H9 (cell line): Measurements from ENCODE around the gene CDH4. TPM values are rescaled to one million over a fixed set of nuclear protein-coding genes. Genes with fewer than 3 reads are reported as not detected.

ENCODE experiments used
- DNase-seq: peaks from one replicate; pipeline ENCODE4 v3.0.0-alpha.2; 2017
- H2AFZ ChIP-seq: one replicate; pipeline ENCODE4 v1.6.1; 2013; ENCODE audit warnings: mild to moderate bottlenecking, low read length, control low read depth, moderate library complexity
- H2AK5ac ChIP-seq: 2 replicates; pipeline ENCODE4 v1.6.1; 2013; ENCODE audit warnings: low read length, control low read depth, mixed read lengths; ENCODE audit not compliant: insufficient read length
- H2BK120ac ChIP-seq: one replicate; pipeline ENCODE4 v1.6.1; 2013; ENCODE audit warnings: low read depth, mild to moderate bottlenecking, low read length, control low read depth, inconsistent platforms; ENCODE audit not compliant: poor library complexity, severe bottlenecking
- H2BK12ac ChIP-seq: 2 replicates; pipeline ENCODE4 v1.6.1; 2013; ENCODE audit warnings: low read length, control low read depth, mixed read lengths, low read depth; ENCODE audit not compliant: insufficient read length
- H2BK15ac ChIP-seq: 2 replicates; pipeline ENCODE4 v1.6.1; 2013; ENCODE audit warnings: low read depth, low read length, control low read depth
- H2BK20ac ChIP-seq: one replicate; pipeline ENCODE4 v1.6.1; 2013; ENCODE audit warnings: low read depth, mild to moderate bottlenecking, low read length, control low read depth, inconsistent platforms; ENCODE audit not compliant: poor library complexity, severe bottlenecking
- H2BK5ac ChIP-seq: 2 replicates; pipeline ENCODE4 v1.6.1; 2013; ENCODE audit warnings: low read length, control low read depth, mixed read lengths; ENCODE audit not compliant: insufficient read length
- H3K14ac ChIP-seq: 2 replicates; pipeline ENCODE4 v1.6.1; 2013; ENCODE audit warnings: low read length, control low read depth; ENCODE audit not compliant: insufficient read depth
- H3K18ac ChIP-seq: 2 replicates; pipeline ENCODE4 v1.6.1; 2013; ENCODE audit warnings: low read depth, mild to moderate bottlenecking, mixed read lengths, low read length, control low read depth; ENCODE audit not compliant: insufficient read length
- H3K23ac ChIP-seq: 2 replicates; pipeline ENCODE4 v1.6.1; 2013; ENCODE audit warnings: low read length, control low read depth, mixed read lengths, low read depth; ENCODE audit not compliant: insufficient read length
- H3K23me2 ChIP-seq: 2 replicates; pipeline ENCODE4 v1.6.1; 2013; ENCODE audit warnings: low read depth, mild to moderate bottlenecking, mixed read lengths, low read length, control low read depth; ENCODE audit not compliant: insufficient read length, poor library complexity, severe bottlenecking
- H3K27ac ChIP-seq: 2 replicates; pipeline ENCODE4 v1.5.1; 2013; ENCODE audit warnings: low read length, control low read depth, mixed read lengths, low read depth; ENCODE audit not compliant: insufficient read length
- H3K27me3 ChIP-seq: 2 replicates; pipeline ENCODE4 v1.6.1; 2013; ENCODE audit warnings: low read length, control low read depth, inconsistent platforms; ENCODE audit not compliant: insufficient read depth
- H3K4ac ChIP-seq: 2 replicates; pipeline ENCODE4 v1.6.1; 2013; ENCODE audit warnings: low read depth, mild to moderate bottlenecking, control low read depth, inconsistent platforms, low read length, moderate library complexity
- H3K4me1 ChIP-seq: 2 replicates; pipeline ENCODE4 v1.6.1; 2013; ENCODE audit warnings: low read length, control low read depth, inconsistent platforms; ENCODE audit not compliant: insufficient read depth
- H3K4me2 ChIP-seq: 2 replicates; pipeline ENCODE4 v1.6.1; 2013; ENCODE audit warnings: low read length, control low read depth, mixed read lengths; ENCODE audit not compliant: insufficient read length, insufficient read depth
- H3K56ac ChIP-seq: 2 replicates; pipeline ENCODE4 v1.6.1; 2013; ENCODE audit warnings: low read depth, mild to moderate bottlenecking, mixed read lengths, low read length, control low read depth; ENCODE audit not compliant: insufficient read length
- H3K79me1 ChIP-seq: 2 replicates; pipeline ENCODE4 v1.6.1; 2013; ENCODE audit warnings: low read depth, mild to moderate bottlenecking, moderate library complexity, low read length, control low read depth, inconsistent platforms; ENCODE audit not compliant: insufficient read depth, poor library complexity, severe bottlenecking
- H3K79me2 ChIP-seq: 2 replicates; pipeline ENCODE4 v1.6.1; 2013; ENCODE audit warnings: low read length, control low read depth, inconsistent platforms; ENCODE audit not compliant: insufficient read depth
- H3K9ac ChIP-seq: 2 replicates; pipeline ENCODE4 v1.6.1; 2013; ENCODE audit warnings: low read length, control low read depth, mixed read lengths; ENCODE audit not compliant: insufficient read length; ENCODE audit errors: extremely low read depth
- H3K9me3 ChIP-seq: one replicate; pipeline ENCODE4 v1.6.1; 2013; ENCODE audit warnings: low read depth, low read length, inconsistent platforms; ENCODE audit not compliant: control insufficient read depth
- H3T11ph ChIP-seq: one replicate; pipeline ENCODE4 v1.6.1; 2013; ENCODE audit warnings: mild to moderate bottlenecking, low read length, control low read depth, inconsistent platforms
- H4K20me1 ChIP-seq: one replicate; pipeline ENCODE4 v1.6.1; 2013; ENCODE audit not compliant: control insufficient read depth, insufficient read length, insufficient read depth
- H4K5ac ChIP-seq: 2 replicates; pipeline ENCODE4 v1.6.1; 2013; ENCODE audit warnings: low read depth, mild to moderate bottlenecking, mixed read lengths, low read length, control low read depth; ENCODE audit not compliant: insufficient read length
- H4K8ac ChIP-seq: replicated peaks from 2 replicates; pipeline ENCODE4 v1.6.1; 2013; ENCODE audit warnings: low read length, control low read depth, mixed read lengths, low read depth; ENCODE audit not compliant: insufficient read length
- H4K91ac ChIP-seq: 2 replicates; pipeline ENCODE4 v1.6.1; 2013; ENCODE audit warnings: low read depth, mild to moderate bottlenecking, moderate library complexity, mixed read lengths, low read length, control low read depth; ENCODE audit not compliant: insufficient read length
- H3K27ac Mint-ChIP-seq, 3 experiments: 2 replicates in 2 of 3; 3 replicates in 1 of 3; pipeline ENCODE4 v1.8.0; 2020 to 2021; ENCODE audit warnings: mixed read lengths in 3 of 3, mild to moderate bottlenecking in 1 of 3, moderate library complexity in 1 of 3
- H3K27me3 Mint-ChIP-seq: 2 replicates; pipeline ENCODE4 v1.8.0; 2021; ENCODE audit warnings: low read depth, mild to moderate bottlenecking, moderate library complexity, mixed read lengths
- H3K36me3 Mint-ChIP-seq, 3 experiments: 2 replicates in 2 of 3; 3 replicates in 1 of 3; pipeline ENCODE4 v1.8.0; 2020 to 2021; ENCODE audit warnings: low read depth in 3 of 3, mixed read lengths in 3 of 3; ENCODE audit not compliant: insufficient read depth in 1 of 3
- H3K4me1 Mint-ChIP-seq, 2 experiments: 2 replicates each; pipeline ENCODE4 v1.8.0; 2020; ENCODE audit warnings: mixed read lengths in 2 of 2
- H3K4me3 Mint-ChIP-seq, 2 experiments: 2 replicates in 1 of 2; 3 replicates in 1 of 2; pipeline ENCODE4 v1.8.0; 2020 to 2021; ENCODE audit warnings: mild to moderate bottlenecking in 2 of 2, mixed read lengths in 2 of 2, moderate library complexity in 1 of 2
- H3K9me3 Mint-ChIP-seq, 2 experiments: 2 replicates in 1 of 2; 3 replicates in 1 of 2; pipeline ENCODE4 v1.8.0; 2020; ENCODE audit warnings: mild to moderate bottlenecking in 2 of 2, mixed read lengths in 2 of 2, moderate library complexity in 1 of 2
- CTCF ChIP-seq: fragments of 200-600 bp; sonication (generic); conservative IDR thresholded peaks from 3 replicates; pipeline ENCODE4 v1.8.0; 2021; ENCODE audit warnings: antibody characterized with exemption, mild to moderate bottlenecking
- WGBS: extraction: QIAGEN DNeasy Blood & Tissue Kit; methylation state at CpG from one replicate; pipeline ENCODE4 v1.1.7; 2013; ENCODE audit warnings: missing lambda C conversion rate, low lambda C conversion rate, mixed read lengths; ENCODE audit not compliant: insufficient read length; ENCODE audit errors: extremely low coverage; 5-methylcytosine and 5-hydroxymethylcytosine counted together
- total RNA-seq: library from RNA; stranded (reverse); gene quantifications from 2 replicates; pipeline ENCODE4 v1.2.1, GENCODE V29; 2021

The CDH4 gene
- total RNA-seq, 1 experiment from 2014 or later = 3.0 TPM

DNA sequence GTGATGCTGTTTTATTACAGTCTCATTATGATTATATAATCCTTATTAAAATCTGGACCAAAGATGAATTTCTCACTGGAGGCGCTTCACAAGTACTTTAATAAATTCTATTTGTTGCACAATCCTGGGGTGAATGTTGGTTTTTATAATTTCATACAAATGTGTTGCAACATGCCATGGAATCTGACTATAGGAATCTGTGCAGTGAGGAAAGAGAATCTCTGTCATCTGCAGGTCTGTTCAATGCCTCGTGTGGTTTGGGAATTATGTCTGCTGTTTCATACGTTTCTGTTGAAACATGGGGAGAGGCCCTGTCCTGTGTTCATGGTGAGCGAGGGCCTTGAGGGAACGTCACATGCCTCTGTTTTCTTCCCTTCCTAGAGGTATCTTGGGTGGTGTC, 277.3 kb downstream of the CDH4 start:
- Mint-ChIP-seq H3K9me3 (no peaks in the 10 kb centered on the region; a peak in 1 of 5 replicates), H3K4me3 (no peak overlapping the region), H3K27me3 (peaks cover 25% of the 10 kb centered on the region), H3K27ac (no peak overlapping the region), H3K36me3 (no peaks in the 10 kb centered on the region), H3K4me1 (peaks cover 16 to 21% of the 10 kb centered on the region in 2 experiments)
- Histone ChIP-seq H3K4ac (no peak overlapping the region), H3K23me2 (no peaks in the 10 kb centered on the region), H2AK5ac (no peak overlapping the region), H2BK20ac (no peak overlapping the region), H3K9me3 (no peaks in the 10 kb centered on the region), H4K5ac (no peak overlapping the region), H3K4me2 (no peak overlapping the region), H2BK12ac (no peak overlapping the region), H3T11ph (no peak overlapping the region), H4K20me1 (no peaks in the 10 kb centered on the region), H3K56ac (no peak overlapping the region), H3K23ac (no peak overlapping the region), H2BK15ac (no peak overlapping the region), H2AFZ (no peak overlapping the region), H2BK5ac (no peak overlapping the region), H2BK120ac (no peak overlapping the region), H3K14ac (no peak overlapping the region), H4K91ac (no peak overlapping the region), H4K8ac (no peak overlapping the region), H3K79me2 (no peaks in the 10 kb centered on the region), H3K27ac (no peak overlapping the region), H3K79me1 (no peaks in the 10 kb centered on the region), H3K27me3 (peaks cover 2% of the 10 kb centered on the region; the same call in 1 of the 2 replicates), H3K4me1 (no peaks in the 10 kb centered on the region), H3K9ac (no peak overlapping the region), H3K18ac (no peak overlapping the region)
- DNase-seq = no peak
- no CpG with 5 or more reads among the region's 5 CpGs for WGBS
- TF ChIP-seq CTCF = no peak
